ENCODE data around the gene C16orf92.

Gene C16orf92

GRCh38 chr16:30060836-30061554, 38.0 kb downstream of the C16orf92 start:
- DNase-seq (ENCODE audit: low read depth): no peak

DNA sequence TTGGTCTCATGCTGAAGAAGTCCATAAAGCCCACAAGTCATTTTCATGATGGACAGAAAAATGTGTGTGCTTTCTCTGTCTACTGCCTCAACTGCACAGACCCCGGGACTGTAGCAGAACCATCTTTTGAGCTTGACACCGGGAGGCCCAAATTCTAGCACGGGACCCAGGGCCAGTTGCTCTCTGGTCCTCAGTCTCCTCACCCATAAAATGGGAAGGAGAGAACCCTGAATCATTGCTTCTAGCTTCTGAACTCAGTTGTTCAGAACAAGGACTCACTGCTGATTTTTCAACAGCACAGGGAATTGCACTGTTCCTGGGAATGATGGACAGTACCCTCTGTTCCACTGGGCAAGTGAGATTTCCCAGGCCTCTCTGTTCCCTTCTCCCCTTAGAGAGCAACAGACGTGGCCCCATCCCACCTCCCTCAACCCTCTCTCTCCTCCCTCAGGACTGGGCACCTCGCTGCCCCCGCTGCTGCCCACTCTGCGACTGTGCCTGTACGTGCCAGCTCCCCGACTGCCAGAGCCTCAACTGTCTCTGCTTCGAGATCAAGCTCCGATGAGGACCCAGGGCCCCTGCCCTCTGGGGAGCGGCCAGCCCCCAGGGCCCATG, 40.4 kb downstream of the C16orf92 start:
- DNase-seq (ENCODE audit: low read depth): no peak

DNA sequence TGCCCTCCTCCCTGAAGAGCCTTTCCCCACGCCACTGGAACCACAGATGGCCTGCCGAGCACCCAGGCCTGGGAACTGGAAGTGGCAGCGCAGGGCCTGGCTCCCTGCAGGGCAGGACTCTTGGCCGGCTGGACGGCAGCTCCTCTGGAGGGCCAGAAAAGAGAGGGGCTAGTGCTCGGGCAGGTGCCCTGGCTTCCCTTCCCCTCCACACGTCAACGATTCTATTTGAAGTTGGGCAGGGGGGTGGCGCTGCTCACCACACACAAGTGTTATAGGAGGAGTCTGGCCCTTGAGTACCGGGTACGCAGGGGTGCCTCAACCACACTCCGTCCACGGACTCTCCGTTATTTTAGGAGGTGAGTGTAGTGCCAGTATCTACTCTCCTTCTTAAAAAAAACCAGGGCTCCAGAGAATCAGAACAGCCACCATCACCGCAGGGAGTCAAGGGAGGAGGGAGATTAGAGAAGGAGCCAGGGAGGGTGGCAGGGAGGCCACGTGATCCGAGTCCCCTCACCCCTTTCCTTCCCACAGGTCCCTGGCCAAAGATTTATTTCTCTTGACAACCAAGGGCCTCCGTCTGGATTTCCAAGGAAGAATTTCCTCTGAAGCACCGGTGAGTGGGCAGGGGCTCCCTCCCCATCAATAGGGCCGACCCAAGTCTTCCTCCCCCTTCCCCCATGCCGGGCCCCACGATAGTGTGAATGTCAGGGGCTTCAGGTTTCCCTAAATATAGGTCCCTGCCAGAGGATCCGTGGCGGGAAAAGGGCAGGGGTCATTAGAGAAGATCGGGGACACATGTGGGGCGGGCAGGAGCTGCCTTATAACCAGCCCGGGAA, 41.1 kb downstream of the C16orf92 start:
- DNase-seq (ENCODE audit: low read depth): peak; percentile 60

DNA sequence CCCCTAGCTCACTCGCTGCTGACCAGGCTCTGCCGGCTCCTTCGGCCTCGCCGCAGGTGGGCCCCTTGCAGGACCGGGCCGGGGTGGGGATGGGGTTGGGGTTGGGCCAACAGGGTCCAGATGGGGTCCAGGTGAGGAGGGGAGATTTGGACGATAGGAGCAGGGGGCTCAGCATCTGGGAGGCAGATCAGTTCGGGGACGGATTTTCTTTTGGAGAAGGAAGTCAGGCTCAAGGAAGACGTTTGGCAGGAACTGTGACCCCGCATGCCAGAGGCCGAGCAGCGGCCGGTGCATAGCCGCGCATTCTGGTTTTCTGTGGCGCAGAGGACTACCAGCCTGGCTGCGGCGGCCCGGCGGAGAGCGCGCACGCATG, 41.7 kb downstream of the C16orf92 start:
- DNase-seq (ENCODE audit: low read depth): no peak

DNA sequence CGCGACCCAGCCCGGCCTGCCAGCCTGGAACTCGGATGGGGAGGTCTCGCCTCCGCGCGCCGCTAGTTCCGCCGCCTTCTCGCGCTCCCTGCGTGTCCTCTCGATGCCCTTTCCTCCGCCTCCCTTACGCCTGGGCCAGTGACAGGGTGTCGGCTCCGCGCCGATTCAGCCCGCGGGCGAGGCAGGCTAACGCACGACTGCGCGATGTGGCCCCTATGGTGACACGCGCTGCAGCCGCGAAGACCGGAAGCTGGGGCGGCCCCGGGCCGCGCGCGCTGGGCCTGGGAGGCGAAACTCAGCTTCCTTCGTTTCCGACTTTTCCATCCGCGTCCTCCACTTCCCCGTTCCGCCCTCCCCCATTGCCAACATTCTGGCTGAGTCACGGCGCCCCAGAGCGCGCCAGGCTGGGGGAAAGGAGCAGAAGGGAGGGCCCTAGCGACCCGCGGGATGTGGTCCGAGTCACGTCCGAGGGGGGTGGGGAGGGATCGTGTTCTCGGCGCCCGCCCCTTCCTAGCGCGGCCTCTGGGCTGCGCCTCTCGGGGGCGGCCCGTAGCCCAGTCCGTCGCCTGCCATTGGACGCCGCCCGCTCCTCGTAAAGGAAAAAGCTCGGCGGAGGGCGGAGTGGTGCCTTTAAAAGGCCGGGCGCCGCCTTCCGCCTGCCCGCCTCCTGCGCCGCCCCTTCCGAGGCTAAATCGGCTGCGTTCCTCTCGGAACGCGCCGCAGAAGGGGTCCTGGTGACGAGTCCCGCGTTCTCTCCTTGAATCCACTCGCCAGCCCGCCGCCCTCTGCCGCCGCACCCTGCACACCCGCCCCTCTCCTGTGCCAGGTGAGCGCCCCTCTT, 42.3 kb downstream of the C16orf92 start, which contains the start of gene ALDOA:
TSS of gene ALDOA (plus strand) at position 659 of the 841 bp plus-strand sequence. CDS start 1,138 bp downstream, outside the sequence.
- DNase-seq (ENCODE audit: low read depth): peak; percentile 94

DNA sequence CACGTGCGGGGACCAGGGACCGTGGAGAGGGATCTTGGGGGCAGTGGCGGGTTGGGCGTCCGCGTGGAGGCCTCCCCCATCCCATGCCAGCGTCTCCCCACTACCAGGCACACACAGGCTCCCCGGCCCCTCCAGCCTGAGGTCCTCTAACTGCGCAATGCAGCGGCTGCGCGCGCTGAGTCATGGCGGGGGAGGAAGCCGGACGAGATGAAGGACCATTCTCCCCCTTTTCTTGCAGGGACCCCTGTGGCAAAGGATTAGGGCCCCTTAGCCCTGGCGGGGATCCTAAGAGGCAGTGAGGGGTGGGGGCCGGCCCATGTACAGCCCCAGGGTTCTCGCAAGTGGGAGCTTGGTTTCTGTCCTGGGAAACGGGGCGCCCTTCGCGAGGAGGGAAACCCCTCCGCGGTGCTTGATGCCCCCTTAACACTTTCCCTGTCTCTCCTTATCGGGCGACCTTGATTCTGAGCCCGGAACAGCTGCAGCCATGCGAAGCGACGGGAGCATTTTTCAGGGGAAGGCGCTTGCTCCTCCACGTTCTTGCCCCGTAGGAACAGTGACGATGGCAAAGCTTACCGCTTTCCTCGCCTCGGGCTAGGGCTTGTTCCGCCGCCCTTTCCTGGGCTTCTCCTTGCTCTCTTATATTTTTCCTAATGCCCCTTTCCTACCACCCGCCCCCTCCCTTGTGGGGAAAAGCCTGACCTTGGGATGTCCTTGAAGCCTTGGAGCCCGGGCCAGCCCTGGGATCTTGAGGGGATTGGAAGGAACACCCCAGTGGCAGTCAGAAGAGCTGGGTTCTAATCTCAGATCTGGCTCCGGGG, 43.2 kb downstream of the C16orf92 start:
- no peak for DNase-seq (ENCODE audit: low read depth)

DNA sequence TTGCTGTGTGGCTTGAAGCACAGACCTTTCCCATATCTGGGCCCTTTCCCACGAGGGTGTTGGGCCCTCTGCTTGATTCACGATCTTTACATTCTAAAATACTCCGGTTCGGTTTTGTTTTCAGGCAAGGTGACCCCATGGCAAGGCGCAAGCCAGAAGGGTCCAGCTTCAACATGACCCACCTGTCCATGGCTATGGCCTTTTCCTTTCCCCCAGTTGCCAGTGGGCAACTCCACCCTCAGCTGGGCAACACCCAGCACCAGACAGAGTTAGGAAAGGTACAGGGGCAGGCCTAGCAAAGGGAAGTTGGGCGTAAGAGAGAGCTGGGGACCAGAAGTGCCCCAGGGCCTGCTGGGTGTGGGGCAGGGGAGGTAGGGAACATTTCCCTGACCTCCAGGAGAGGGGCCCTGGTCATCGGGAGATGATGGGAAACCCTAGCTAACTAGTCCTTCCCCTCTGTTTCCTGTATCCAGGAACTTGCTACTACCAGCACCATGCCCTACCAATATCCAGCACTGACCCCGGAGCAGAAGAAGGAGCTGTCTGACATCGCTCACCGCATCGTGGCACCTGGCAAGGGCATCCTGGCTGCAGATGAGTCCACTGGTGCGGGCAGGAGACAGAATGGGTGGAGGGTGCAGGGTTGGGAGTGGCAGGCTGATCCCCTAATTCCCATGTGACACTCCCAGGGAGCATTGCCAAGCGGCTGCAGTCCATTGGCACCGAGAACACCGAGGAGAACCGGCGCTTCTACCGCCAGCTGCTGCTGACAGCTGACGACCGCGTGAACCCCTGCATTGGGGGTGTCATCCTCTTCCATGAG, 44.0 kb downstream of the C16orf92 start:
- no peak for DNase-seq (ENCODE audit: low read depth)

DNA sequence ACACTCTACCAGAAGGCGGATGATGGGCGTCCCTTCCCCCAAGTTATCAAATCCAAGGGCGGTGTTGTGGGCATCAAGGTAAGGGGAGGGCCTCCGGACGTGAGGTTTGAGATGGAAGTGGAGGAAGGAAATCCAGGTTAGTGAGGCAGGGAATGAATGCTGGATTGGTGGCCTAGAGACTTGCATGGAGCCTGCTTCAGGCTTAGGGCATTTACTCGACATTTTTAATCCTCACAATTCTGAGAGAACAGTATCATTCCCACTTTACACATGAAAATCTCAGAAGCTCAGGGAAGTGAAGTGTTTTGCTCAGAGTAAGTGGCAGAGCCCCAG, 44.6 kb downstream of the C16orf92 start:
- no peak for DNase-seq (ENCODE audit: low read depth)

DNA sequence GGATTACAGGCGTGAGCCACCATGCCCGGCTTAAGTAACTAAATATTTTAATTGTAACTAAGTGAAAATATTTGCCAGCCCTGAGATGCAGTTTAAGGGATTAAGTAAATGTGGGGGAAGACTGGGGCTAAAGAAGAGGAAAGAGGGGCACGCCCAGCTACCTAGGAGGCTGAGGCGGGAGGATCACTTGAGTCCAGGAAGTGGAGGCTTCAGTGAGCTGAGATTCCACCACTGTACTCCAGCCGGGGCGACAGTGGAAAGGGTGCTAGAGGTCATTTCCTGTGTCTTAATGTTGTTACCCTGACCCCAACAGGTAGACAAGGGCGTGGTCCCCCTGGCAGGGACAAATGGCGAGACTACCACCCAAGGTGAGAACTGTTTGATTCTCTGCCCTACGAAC, 45.3 kb downstream of the C16orf92 start:
- DNase-seq (ENCODE audit: low read depth): no peak

DNA sequence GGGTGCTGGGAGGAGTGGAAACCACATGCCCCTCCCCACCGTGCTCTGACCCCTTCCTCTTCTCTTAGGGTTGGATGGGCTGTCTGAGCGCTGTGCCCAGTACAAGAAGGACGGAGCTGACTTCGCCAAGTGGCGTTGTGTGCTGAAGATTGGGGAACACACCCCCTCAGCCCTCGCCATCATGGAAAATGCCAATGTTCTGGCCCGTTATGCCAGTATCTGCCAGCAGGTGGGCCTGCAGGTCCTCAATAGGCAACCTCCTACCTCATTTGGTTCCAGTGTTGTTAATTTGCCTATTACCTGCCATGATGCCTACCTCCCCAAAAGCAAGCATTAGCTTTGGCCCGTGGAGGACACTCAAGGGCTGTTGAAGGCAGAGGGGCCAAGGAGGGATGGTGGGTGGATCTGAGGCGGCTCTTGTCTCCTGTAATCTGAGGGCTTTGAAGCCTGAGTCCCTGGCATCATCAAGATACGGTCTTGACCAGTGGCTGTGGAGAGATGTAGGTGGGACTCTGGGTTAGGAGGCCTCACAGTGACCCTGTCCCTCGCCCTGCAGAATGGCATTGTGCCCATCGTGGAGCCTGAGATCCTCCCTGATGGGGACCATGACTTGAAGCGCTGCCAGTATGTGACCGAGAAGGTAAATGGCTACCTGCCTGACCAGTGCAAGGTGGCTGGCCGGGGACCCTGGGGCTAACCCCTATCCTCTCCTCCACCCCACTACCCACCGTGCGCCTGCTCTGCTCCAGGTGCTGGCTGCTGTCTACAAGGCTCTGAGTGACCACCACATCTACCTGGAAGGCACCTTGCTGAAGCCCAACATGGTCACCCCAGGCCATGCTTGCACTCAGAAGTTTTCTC, 46.0 kb downstream of the C16orf92 start:
- peak; percentile 54 for DNase-seq (ENCODE audit: low read depth)

- DNase-seq (ENCODE audit: low read depth): no peak
Observed at GRCh38 chr16:30069611-30070462, 46.8 kb downstream of the C16orf92 start.

- no peak for DNase-seq (ENCODE audit: low read depth)
Observed at GRCh38 chr16:30070490-30070889, 47.5 kb downstream of the C16orf92 start.
